Fibroblast of pulmonary artery (primary cell): Measurements from ENCODE around the gene ANKRD33B.
"Not testable (repeated sequence)": the region's sequence is repeated elsewhere in the genome, so short reads cannot be mapped to it uniquely, and the experiment has no call there.

Source experiments
- DNase-seq: peaks from one replicate; pipeline ENCODE4 v3.0.0-alpha.2; 2010; ENCODE audit warnings: low read depth
- H3K4me3 ChIP-seq: replicated peaks from 2 replicates; pipeline ENCODE4 v1.5.1; 2011; ENCODE audit warnings: low read depth, mild to moderate bottlenecking, control low read depth, low read length, moderate library complexity
- TF ChIP-seq, protein P1 (sequence below): IDR thresholded peaks from 2 replicates; pipeline ENCODE4 v1.5.1; 2011; ENCODE audit warnings: mild to moderate bottlenecking, control low read depth, low read length, inconsistent platforms; ENCODE audit errors: missing control alignments

The ANKRD33B gene

DNA sequence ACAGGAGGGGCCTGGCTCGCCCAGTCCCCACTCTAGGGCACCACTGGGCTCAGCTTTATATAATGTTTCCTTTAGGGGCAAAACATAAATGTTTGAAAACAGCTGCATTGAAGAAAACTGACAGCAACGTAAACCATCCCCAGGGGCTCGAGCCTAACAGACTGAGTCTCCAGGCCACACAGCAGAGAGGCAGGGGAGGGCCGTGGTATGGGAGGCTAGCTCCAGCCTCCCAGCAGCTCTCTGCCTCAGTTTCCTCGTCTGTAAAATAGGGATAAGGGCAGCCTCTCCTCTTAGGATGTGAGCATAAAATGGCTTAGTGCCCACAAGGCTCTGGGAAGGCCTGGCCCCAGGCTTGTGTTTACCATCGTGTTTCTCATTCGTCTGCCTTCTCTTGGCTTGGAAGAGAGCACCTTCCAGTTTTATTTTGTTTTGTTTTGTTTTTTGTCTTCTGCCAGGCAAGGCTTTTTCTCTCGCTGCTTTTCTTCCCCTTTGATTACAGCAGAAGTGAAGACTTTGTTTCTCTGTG is 2.7 kb downstream of the ANKRD33B start:
- DNase-seq, result no peak
- no peak overlapping the region for H3K4me3 ChIP-seq

DNA sequence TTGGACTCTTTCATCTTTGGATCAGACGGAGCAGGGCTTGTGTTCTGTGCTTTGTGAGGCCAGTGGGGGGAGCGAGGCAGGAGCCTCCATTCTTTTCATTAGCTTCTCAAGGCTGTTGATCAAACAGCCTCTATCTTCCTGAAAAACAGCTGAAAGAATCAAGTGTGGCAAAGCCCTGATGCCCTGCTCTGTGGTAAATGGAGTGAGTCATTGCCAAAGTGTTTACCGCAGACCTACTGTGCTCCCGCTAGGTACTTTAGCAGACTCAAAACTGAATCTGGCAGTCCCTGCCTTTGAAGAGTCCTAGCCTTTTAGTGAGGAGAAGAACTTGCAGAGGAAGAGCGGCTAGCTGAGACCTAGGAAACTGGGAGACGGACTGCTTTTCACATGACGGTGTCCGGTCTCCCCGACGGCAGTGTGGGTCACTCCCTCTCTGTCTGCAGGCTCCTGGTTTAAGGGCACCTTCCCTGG is 3.3 kb downstream of the ANKRD33B start:
- no peak for DNase-seq
- H3K4me3 ChIP-seq, result no peak overlapping the region
- TF ChIP-seq, protein P1, sequence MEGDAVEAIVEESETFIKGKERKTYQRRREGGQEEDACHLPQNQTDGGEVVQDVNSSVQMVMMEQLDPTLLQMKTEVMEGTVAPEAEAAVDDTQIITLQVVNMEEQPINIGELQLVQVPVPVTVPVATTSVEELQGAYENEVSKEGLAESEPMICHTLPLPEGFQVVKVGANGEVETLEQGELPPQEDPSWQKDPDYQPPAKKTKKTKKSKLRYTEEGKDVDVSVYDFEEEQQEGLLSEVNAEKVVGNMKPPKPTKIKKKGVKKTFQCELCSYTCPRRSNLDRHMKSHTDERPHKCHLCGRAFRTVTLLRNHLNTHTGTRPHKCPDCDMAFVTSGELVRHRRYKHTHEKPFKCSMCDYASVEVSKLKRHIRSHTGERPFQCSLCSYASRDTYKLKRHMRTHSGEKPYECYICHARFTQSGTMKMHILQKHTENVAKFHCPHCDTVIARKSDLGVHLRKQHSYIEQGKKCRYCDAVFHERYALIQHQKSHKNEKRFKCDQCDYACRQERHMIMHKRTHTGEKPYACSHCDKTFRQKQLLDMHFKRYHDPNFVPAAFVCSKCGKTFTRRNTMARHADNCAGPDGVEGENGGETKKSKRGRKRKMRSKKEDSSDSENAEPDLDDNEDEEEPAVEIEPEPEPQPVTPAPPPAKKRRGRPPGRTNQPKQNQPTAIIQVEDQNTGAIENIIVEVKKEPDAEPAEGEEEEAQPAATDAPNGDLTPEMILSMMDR, result no peak

More for the DNA sequence above, 2.7 kb downstream of the ANKRD33B start:
- TF ChIP-seq, protein P1, result no peak

DNA sequence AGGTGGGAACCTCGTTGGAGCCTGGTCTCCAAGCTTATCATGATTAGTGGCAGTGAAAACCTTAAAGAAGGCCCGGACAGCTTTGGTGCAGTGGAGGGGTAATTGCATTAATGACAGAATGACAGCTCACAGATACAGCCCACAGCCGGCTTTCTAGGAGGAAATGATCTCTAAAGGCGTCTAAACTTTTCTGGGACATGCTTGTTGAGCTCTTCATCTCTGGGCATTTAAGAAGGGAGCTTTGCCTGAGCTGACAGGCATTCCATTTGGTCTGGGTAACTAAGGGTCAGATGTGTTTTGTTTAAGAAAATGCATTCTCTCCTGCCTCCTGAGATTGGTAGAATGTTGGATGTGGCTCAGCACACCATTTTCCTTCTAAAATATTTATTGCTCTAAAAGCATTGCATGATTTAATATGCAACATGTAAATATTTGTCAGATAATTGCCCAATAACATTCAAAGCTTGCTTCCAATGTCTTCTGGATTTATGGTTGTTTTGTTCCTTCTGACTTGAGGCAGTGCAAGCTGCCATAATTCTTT is 4.0 kb downstream of the ANKRD33B start:
- DNase-seq, result no peak
- H3K4me3 ChIP-seq, result no peak overlapping the region
- TF ChIP-seq, protein P1, result no peak

DNA sequence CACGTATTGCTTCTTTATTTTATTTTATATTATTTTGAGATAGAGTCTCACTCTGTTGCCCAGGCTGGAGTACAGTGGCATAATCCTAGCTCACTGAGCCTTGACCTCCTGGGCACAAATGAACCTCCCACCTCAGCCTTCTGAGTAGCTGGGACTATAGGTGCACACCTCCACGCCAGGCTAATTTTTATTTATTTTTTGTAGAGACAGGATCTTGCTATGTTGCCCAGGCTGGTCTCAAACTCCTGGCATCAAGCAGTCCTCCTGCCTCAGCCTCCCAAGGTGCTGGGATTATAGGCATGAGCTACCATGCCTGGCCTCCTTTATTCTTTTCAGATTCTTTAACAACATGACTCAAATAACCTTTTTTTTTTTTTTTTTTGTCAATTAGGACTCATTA is 6.7 kb downstream of the ANKRD33B start:
- not testable (repeated sequence) for H3K4me3 ChIP-seq, DNase-seq

DNA sequence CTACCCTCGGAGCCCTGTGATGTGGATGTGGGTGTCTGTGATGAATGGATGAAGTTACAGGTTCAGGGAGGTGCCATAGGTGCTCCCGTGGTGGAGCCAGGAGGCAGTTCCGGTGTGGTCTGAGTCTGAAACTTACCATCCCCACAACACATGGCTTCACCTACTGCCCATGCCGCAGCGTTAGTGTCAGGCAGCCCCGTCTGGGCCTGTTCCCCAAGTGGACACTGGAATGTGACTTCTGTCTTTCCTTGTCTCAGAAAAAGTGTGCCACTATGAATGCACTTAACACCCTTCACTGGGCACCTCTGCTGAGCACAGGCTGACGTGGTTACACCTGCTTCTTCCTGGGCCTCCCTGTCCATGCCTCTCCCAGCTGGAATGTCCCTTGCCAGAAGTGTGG is 8.6 kb downstream of the ANKRD33B start:
- H3K4me3 ChIP-seq, result no peak overlapping the region
- TF ChIP-seq, protein P1, result no peak
- DNase-seq, result no peak

DNA sequence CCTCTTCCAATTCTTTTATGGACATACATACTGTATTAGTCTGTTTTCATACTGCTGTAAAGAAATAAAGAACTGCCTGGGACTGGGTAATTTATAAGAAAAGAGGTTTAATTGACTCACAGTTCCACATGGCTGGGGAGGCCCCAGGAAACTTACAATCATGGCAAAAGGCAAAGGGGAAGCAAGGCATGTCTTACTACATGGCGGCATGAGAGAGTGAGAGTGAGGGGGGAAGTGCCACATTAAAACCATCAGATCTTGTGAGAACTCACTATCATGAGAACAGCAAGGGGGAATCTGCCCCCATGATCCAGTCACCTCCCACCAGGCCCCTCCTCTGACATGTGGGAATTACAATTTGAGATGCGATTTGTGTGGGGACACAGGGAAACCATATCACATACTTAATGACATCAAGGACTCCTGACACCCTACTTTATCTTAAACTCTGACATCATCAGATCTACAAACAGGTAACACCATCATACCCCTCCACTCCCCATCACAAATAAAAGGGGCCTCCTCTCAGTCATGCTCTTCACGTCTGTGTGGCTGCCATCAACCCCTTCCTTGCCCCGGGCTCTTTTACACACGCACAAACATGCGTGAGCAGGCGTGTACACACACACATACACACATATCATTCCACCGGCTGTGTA is 9.7 kb downstream of the ANKRD33B start:
- DNase-seq, result no peak
- TF ChIP-seq, protein P1, result no peak

DNA sequence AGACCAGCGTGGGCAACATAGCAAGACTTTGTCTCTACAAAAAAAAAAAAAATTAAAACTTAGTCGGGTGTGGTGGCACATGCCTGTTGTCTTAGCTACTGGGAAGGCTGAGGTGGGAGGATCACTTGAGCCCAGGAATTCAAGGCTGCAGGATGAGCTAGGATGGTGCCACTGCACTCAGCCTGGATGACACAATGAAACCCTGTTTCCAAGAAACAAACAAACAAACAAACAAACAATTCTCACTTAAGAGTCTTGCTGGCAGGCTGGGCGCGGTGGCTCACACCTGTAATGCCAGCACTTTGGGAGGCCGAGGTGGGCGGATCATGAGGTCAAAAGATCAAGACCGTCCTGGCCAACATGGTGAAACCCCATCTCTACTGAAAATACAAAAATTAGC is 11.0 kb downstream of the ANKRD33B start:
- H3K4me3 ChIP-seq, DNase-seq: not testable (repeated sequence)

More for the DNA sequence above, 9.7 kb downstream of the ANKRD33B start:
- no peak overlapping the region for H3K4me3 ChIP-seq
